Activated CD4-positive, alpha-beta memory T cell treated with anti-CD3 and anti-CD28 coated beads, Interleukin-2, amount 10 ng/mL, durations not matched to agents 7 days and 5 days (primary cell): ENCODE results near the gene OGFOD1. TPM values are rescaled to one million over a fixed set of nuclear protein-coding genes. Genes with fewer than 3 reads are reported as not detected.
A peak's percentile ranks its signal among the peaks of the same experiment; 100 is the strongest.

Experiments
- CTCF ChIA-PET: fragments of 350-600 bp; sonication (Branson Sonifier 250); formaldehyde crosslinking; loops from one replicate; lab custom pipeline; 2021; ENCODE audit warnings: antibody characterized with exemption, inconsistent platforms; lab: Charles Lee
- POLR2A ChIA-PET: fragments of 350-600 bp; sonication (Branson Sonifier 250); formaldehyde crosslinking; loops from one replicate; lab custom pipeline; 2021; ENCODE audit warnings: antibody characterized with exemption; lab: Charles Lee
- DNase-seq: peaks from one replicate; pipeline ENCODE4 v3.0.0-alpha.2; 2020
- H3K27ac Mint-ChIP-seq: one replicate; pipeline ENCODE4 v1.8.0; 2021; ENCODE audit warnings: mild to moderate bottlenecking, mixed read lengths
- H3K27me3 Mint-ChIP-seq: one replicate; pipeline ENCODE4 v1.8.0; 2021; ENCODE audit warnings: mixed read lengths
- H3K36me3 Mint-ChIP-seq: one replicate; pipeline ENCODE4 v1.8.0; 2021; ENCODE audit warnings: low read depth, mixed read lengths
- H3K4me1 Mint-ChIP-seq: one replicate; pipeline ENCODE4 v1.8.0; 2021; ENCODE audit warnings: mixed read lengths
- H3K4me3 Mint-ChIP-seq: one replicate; pipeline ENCODE4 v1.8.0; 2021; ENCODE audit warnings: mild to moderate bottlenecking, mixed read lengths
- H3K9me3 Mint-ChIP-seq: one replicate; pipeline ENCODE4 v1.8.0; 2021; ENCODE audit warnings: mixed read lengths
- total RNA-seq, 2 experiments: library from RNA; stranded (reverse); gene quantifications; one replicate each; pipeline ENCODE4 v1.2.3, GENCODE V29; 2021

The OGFOD1 gene
- total RNA-seq, 2 experiments from 2014 or later: 36.5 to 39.5 TPM

- H3K27ac Mint-ChIP-seq: peak overlapping the region; percentile 67
- peaks cover 45% of the 10 kb centered on the region for H3K4me1 Mint-ChIP-seq
- H3K9me3 Mint-ChIP-seq: no peaks in the 10 kb centered on the region
- H3K36me3 Mint-ChIP-seq: peaks cover 49% of the 10 kb centered on the region
- DNase-seq: no peak
- ChIA-PET POLR2A (interaction anchor here (0.7 to 1.5 kb wide), 6 partner anchors 9 to 23 kb away, joined by 3 to 8 read pairs (median 4); no protein-coding TSS in a partner anchor), CTCF (interaction anchor here (1.5 kb wide), 1 partner anchor 130 kb away, joined by 3 read pairs; no protein-coding TSS in a partner anchor)
- peak overlapping the region; percentile 27 for H3K4me3 Mint-ChIP-seq
- no peaks in the 10 kb centered on the region for H3K27me3 Mint-ChIP-seq
Observed at GRCh38 chr16:56447286-56447685, 4.1 kb upstream of the OGFOD1 start.

GRCh38 chr16:56448005-56448404, 3.3 kb upstream of the OGFOD1 start:
- no peak for DNase-seq
- Mint-ChIP-seq H3K27ac (peak overlapping the region; percentile 67), H3K27me3 (no peaks in the 10 kb centered on the region), H3K4me3 (peak overlapping the region; percentile 27), H3K4me1 (peaks cover 50% of the 10 kb centered on the region), H3K36me3 (peaks cover 44% of the 10 kb centered on the region), H3K9me3 (no peaks in the 10 kb centered on the region)
- CTCF ChIA-PET: interaction anchor here (1.5 kb wide), 1 partner anchor 129 kb away, joined by 3 read pairs; no protein-coding TSS in a partner anchor
- POLR2A ChIA-PET: interaction anchor here (0.7 to 1.5 kb wide), 5 partner anchors 10 to 24 kb away, joined by 3 to 8 read pairs (median 3); no protein-coding TSS in a partner anchor

- POLR2A ChIA-PET: interaction anchor here (0.9 to 1.4 kb wide), 10 partner anchors 10 to 482 kb away, joined by 3 to 9 read pairs (median 5); partner anchors contain the start of gene HERPUD1
- peak; percentile 23 for DNase-seq
- Mint-ChIP-seq H3K4me3 (peak overlapping the region; percentile 94), H3K27ac (peak overlapping the region; percentile 83), H3K36me3 (peaks cover 49% of the 10 kb centered on the region), H3K27me3 (no peaks in the 10 kb centered on the region), H3K9me3 (no peaks in the 10 kb centered on the region), H3K4me1 (peaks cover 55% of the 10 kb centered on the region)
- CTCF ChIA-PET: interaction anchor here (0.7 to 1.0 kb wide), 4 partner anchors 15 to 252 kb away, joined by 3 to 4 read pairs (median 4); no protein-coding TSS in a partner anchor
Observed at GRCh38 chr16:56450275-56450985, 924 bp upstream of the OGFOD1 start.

DNA sequence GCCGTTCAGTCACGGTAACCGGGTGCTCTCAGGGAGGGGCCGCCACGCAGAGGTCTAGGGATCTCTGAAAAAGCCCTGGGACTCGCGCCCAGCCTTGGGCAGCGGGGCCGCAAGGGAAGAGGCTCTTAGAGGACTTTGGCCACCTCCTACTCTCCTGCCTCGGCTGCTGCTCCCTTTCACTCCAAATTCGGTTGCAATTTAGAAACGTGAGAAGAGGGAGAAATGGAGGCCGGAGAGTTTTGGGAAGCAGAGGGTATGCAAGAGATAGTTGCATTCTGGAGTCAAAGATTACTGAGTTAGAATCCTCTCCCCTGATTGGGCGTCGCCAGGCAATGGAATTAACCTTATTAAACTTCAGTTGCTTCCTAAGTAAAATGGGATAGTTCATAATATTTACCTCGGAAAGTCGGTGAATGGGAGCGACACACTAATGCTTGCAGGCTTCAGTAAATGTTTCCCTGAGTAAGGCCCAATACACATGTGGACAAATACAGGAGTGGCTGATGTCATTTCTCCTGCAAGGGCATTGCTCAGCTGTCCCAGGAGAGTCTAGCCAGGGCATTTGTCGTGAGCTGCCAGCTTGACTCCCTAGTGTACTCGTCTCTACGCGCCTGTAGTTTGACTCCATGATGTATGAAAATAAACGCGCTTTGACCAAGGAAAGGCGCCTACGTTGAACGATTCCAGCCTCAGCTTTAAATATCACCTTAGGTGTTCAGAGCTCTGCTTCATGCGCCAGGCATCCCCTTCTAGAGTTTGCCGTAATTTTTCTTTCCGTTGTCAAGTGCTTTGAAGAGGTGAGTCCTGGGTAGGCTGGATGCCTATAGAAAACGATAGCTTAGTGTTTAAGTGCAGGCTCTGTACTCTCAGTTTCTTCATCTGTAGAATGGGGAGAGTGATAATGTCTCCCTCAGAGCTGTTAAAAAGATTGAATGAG, 667 bp downstream of the OGFOD1 start:
- ChIA-PET CTCF (interaction anchor here (0.6 to 1.0 kb wide), 6 partner anchors 12 to 250 kb away, joined by 3 to 6 read pairs (median 4); no protein-coding TSS in a partner anchor), POLR2A (interaction anchor here (0.6 to 1.4 kb wide), 16 partner anchors 8 to 480 kb away, joined by 3 to 9 read pairs (median 3); partner anchors contain the start of genes HERPUD1 and MT2A)
- Mint-ChIP-seq H3K4me1 (peaks cover 58% of the 10 kb centered on the region), H3K27ac (peak overlapping the region; percentile 83), H3K27me3 (no peaks in the 10 kb centered on the region), H3K4me3 (peak overlapping the region; percentile 94), H3K9me3 (no peaks in the 10 kb centered on the region), H3K36me3 (peaks cover 53% of the 10 kb centered on the region)
- DNase-seq: peak; percentile 18

- no peak overlapping the region for H3K4me3 Mint-ChIP-seq
- no peaks in the 10 kb centered on the region for H3K9me3 Mint-ChIP-seq
- DNase-seq: no peak
- CTCF ChIA-PET: no interaction called here
- POLR2A ChIA-PET: interaction anchor here (0.9 kb wide), 1 partner anchor 11 kb away, joined by 5 read pairs; no protein-coding TSS in a partner anchor
- peaks cover 18% of the 10 kb centered on the region for H3K4me1 Mint-ChIP-seq
- H3K27me3 Mint-ChIP-seq: no peaks in the 10 kb centered on the region
- peaks cover 72% of the 10 kb centered on the region for H3K36me3 Mint-ChIP-seq
- no peak overlapping the region for H3K27ac Mint-ChIP-seq
Observed at GRCh38 chr16:56457927-56458470, 6.6 kb downstream of the OGFOD1 start.

GRCh38 chr16:56460101-56460500, 8.7 kb downstream of the OGFOD1 start:
- H3K27ac Mint-ChIP-seq: no peak overlapping the region
- H3K4me3 Mint-ChIP-seq: no peak overlapping the region
- H3K4me1 Mint-ChIP-seq: peaks cover 10% of the 10 kb centered on the region
- CTCF ChIA-PET: interaction anchor here (0.6 kb wide), 1 partner anchor 85 kb away, joined by 3 read pairs; no protein-coding TSS in a partner anchor
- POLR2A ChIA-PET: interaction anchor here (1.7 to 2.2 kb wide), 2 partner anchors 7 to 9 kb away, joined by 4 to 9 read pairs; partner anchors contain the start of genes NUDT21 and OGFOD1
- no peak for DNase-seq
- H3K36me3 Mint-ChIP-seq: peaks cover 69% of the 10 kb centered on the region
- H3K9me3 Mint-ChIP-seq: no peaks in the 10 kb centered on the region
- H3K27me3 Mint-ChIP-seq: no peaks in the 10 kb centered on the region

DNA sequence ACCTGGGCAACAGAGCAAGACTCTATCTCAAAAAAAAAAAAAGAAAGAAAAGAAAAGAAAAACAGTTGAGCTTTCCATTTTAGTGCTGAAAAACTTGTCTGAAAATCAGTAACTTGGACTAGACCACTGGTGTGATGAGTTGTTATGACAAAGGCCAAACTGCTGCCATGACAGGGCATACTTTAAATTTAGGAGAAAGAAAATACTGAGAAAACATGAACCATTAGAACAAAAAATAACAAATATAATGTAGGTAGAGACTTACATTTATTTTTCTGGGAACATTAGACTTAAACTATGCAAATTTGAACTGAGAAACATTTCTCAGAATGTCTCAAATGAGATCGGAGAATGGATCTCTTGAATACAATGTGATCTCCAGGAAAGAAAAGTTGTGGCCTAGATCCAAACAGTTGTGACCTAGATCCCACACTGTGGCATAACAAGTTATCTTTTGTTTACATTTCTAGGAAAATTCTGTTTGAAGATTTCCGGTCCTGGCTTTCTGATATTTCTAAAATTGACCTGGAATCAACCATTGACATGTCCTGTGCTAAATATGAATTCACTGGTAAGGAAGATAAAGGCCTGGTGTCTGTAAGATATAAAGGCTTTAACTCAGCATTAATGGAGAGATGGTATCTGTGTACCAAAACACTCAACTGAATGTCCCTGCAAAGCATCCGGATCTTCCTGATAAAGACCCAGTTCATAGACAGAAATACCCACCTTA, 10.9 kb downstream of the OGFOD1 start:
- POLR2A ChIA-PET: interaction anchor here (1.7 kb wide), 1 partner anchor 10 kb away, joined by 4 read pairs; no protein-coding TSS in a partner anchor
- Mint-ChIP-seq H3K27ac (no peak overlapping the region), H3K9me3 (no peaks in the 10 kb centered on the region), H3K4me1 (no peaks in the 10 kb centered on the region), H3K4me3 (no peak overlapping the region), H3K27me3 (no peaks in the 10 kb centered on the region), H3K36me3 (peaks cover 64% of the 10 kb centered on the region)
- DNase-seq: no peak
- CTCF ChIA-PET: no interaction called here

DNA sequence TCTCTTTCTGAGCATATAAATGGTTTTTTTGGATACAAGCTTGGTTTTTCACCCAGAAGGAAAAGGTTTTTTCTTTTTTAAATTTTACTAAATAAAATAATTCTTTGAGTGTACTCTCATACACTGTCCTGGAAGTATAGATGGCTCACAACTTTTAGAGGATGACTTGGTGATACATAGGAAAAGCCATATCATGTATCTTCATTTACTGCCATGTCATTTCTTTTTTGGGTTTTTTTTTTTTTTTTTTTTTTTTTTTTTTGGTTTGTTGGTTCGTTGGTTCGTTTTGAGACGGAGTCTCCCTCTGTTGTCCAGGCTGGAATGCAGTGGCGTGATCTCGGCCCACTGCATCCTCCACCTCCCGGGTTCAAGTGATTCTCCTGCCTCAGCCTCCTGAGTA, 11.8 kb downstream of the OGFOD1 start:
- Mint-ChIP-seq H3K4me3 (no peak overlapping the region), H3K4me1 (no peaks in the 10 kb centered on the region), H3K36me3 (peaks cover 65% of the 10 kb centered on the region), H3K9me3 (no peaks in the 10 kb centered on the region), H3K27me3 (no peaks in the 10 kb centered on the region), H3K27ac (no peak overlapping the region)
- CTCF ChIA-PET: no interaction called here
- no peak for DNase-seq
- POLR2A ChIA-PET: no interaction called here

DNA sequence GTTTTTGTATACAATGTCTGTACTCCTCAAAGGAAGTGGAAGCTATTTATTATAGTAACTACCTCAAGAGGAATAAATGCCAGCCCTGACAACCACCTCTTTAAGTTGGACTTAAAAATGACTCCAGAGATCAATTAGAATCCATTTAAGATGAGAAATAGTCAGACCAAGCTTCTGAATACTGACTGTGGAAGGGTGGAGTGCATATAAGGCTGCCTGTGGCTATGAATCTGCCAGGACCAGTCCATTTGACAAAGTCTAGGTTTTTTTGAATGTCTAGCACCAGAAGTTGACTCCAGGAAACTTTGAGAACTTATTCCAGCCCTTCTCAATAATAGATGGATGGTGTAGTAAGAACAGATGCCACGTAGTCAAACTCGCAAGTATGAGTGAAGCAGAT, 15.0 kb downstream of the OGFOD1 start:
- ChIA-PET POLR2A (no interaction called here), CTCF (no interaction called here)
- no peak overlapping the region for H3K4me3 Mint-ChIP-seq
- no peaks in the 10 kb centered on the region for H3K4me1 Mint-ChIP-seq
- no peaks in the 10 kb centered on the region for H3K27me3 Mint-ChIP-seq
- H3K36me3 Mint-ChIP-seq: peaks cover 69% of the 10 kb centered on the region
- no peaks in the 10 kb centered on the region for H3K9me3 Mint-ChIP-seq
- DNase-seq: no peak
- H3K27ac Mint-ChIP-seq: no peak overlapping the region

GRCh38 chr16:56468800-56469199, 17.4 kb downstream of the OGFOD1 start:
- POLR2A ChIA-PET: interaction anchor here (1.1 kb wide), 1 partner anchor 17 kb away, joined by 3 read pairs; no protein-coding TSS in a partner anchor
- Mint-ChIP-seq H3K4me3 (no peak overlapping the region), H3K36me3 (peaks cover 65% of the 10 kb centered on the region), H3K27me3 (no peaks in the 10 kb centered on the region), H3K9me3 (no peaks in the 10 kb centered on the region), H3K27ac (no peak overlapping the region), H3K4me1 (no peaks in the 10 kb centered on the region)
- no peak for DNase-seq
- CTCF ChIA-PET: interaction anchor here (0.8 kb wide), 1 partner anchor 233 kb away, joined by 3 read pairs; no protein-coding TSS in a partner anchor

- CTCF ChIA-PET: interaction anchor here (0.6 kb wide), 1 partner anchor 524 kb away, joined by 3 read pairs; no protein-coding TSS in a partner anchor
- no peak overlapping the region for H3K27ac Mint-ChIP-seq
- DNase-seq: no peak
- no peaks in the 10 kb centered on the region for H3K27me3 Mint-ChIP-seq
- H3K4me1 Mint-ChIP-seq: no peaks in the 10 kb centered on the region
- peaks cover 60% of the 10 kb centered on the region for H3K36me3 Mint-ChIP-seq
- no peaks in the 10 kb centered on the region for H3K9me3 Mint-ChIP-seq
- POLR2A ChIA-PET: no interaction called here
- H3K4me3 Mint-ChIP-seq: no peak overlapping the region
Observed at GRCh38 chr16:56469748-56470147, 18.4 kb downstream of the OGFOD1 start.
